ENCODE measurements around the gene MOB3B.

The MOB3B gene

GRCh38 chr9:27358007-27358406, 171.6 kb downstream of the MOB3B start:
- DNase-seq (ENCODE audit: low spot score in 2 of 2) (no peak), ATAC-seq (replicated peaks; ENCODE audit: extremely low read depth, poor library complexity, severe bottlenecking) (no peak)
- no peaks in the 10 kb centered on the region for H3K4me1 Mint-ChIP-seq
- H3K9me3 Mint-ChIP-seq = no peaks in the 10 kb centered on the region
- H3K27me3 Mint-ChIP-seq = no peaks in the 10 kb centered on the region
- H3K4me3 Mint-ChIP-seq = no peak overlapping the region
- H3K36me3 Mint-ChIP-seq (ENCODE audit: insufficient read depth) = no peaks in the 10 kb centered on the region
- no peak overlapping the region for H3K27ac Mint-ChIP-seq (ENCODE audit: low read depth)

GRCh38 chr9:27356446-27356845, 173.2 kb downstream of the MOB3B start:
- no peaks in the 10 kb centered on the region for H3K9me3 Mint-ChIP-seq
- H3K4me1 Mint-ChIP-seq = peaks cover 6% of the 10 kb centered on the region
- no peaks in the 10 kb centered on the region for H3K27me3 Mint-ChIP-seq
- ATAC-seq (replicated peaks; ENCODE audit: extremely low read depth, poor library complexity, severe bottlenecking) (no peak), DNase-seq (ENCODE audit: low spot score in 2 of 2) (no peak)
- no peaks in the 10 kb centered on the region for H3K36me3 Mint-ChIP-seq (ENCODE audit: insufficient read depth)
- H3K27ac Mint-ChIP-seq (ENCODE audit: low read depth) = no peak overlapping the region
- H3K4me3 Mint-ChIP-seq = no peak overlapping the region

GRCh38 chr9:27355166-27355565, 174.4 kb downstream of the MOB3B start:
- Mint-ChIP-seq H3K36me3 (ENCODE audit: insufficient read depth) (no peaks in the 10 kb centered on the region), H3K27me3 (no peaks in the 10 kb centered on the region), H3K4me1 (peaks cover 6% of the 10 kb centered on the region), H3K27ac (ENCODE audit: low read depth) (no peak overlapping the region), H3K9me3 (no peaks in the 10 kb centered on the region), H3K4me3 (no peak overlapping the region)
- DNase-seq (ENCODE audit: low spot score in 2 of 2) (no peak), ATAC-seq (replicated peaks; ENCODE audit: extremely low read depth, poor library complexity, severe bottlenecking) (no peak)

GRCh38 chr9:27353474-27354229, 176.0 kb downstream of the MOB3B start:
- Mint-ChIP-seq H3K9me3 (no peaks in the 10 kb centered on the region), H3K4me1 (peaks cover 6% of the 10 kb centered on the region), H3K4me3 (no peak overlapping the region), H3K36me3 (ENCODE audit: insufficient read depth) (no peaks in the 10 kb centered on the region), H3K27ac (ENCODE audit: low read depth) (no peak overlapping the region), H3K27me3 (no peaks in the 10 kb centered on the region)
- DNase-seq (ENCODE audit: low spot score in 2 of 2) (no peak), ATAC-seq (replicated peaks; ENCODE audit: extremely low read depth, poor library complexity, severe bottlenecking) (no peak)

GRCh38 chr9:27353166-27353473, 176.5 kb downstream of the MOB3B start:
- Mint-ChIP-seq H3K27ac (ENCODE audit: low read depth) (no peak overlapping the region), H3K27me3 (no peaks in the 10 kb centered on the region), H3K9me3 (no peaks in the 10 kb centered on the region), H3K36me3 (ENCODE audit: insufficient read depth) (no peaks in the 10 kb centered on the region), H3K4me1 (peaks cover 6% of the 10 kb centered on the region), H3K4me3 (no peak overlapping the region)
- DNase-seq (ENCODE audit: low spot score in 2 of 2) = no peak
- peak; percentile 40 for ATAC-seq (replicated peaks; ENCODE audit: extremely low read depth, poor library complexity, severe bottlenecking)

- DNase-seq (ENCODE audit: low spot score in 2 of 2) = no peak
- Mint-ChIP-seq H3K4me1 (peaks cover 6% of the 10 kb centered on the region), H3K36me3 (ENCODE audit: insufficient read depth) (no peaks in the 10 kb centered on the region), H3K9me3 (no peaks in the 10 kb centered on the region), H3K27ac (ENCODE audit: low read depth) (no peak overlapping the region), H3K27me3 (no peaks in the 10 kb centered on the region), H3K4me3 (no peak overlapping the region)
- ATAC-seq (replicated peaks; ENCODE audit: extremely low read depth, poor library complexity, severe bottlenecking) = no peak
These were observed 177.0 kb downstream of the MOB3B start for GRCh38 chr9:27352457-27353165.

GRCh38 chr9:27351438-27351837, 178.2 kb downstream of the MOB3B start:
- H3K4me3 Mint-ChIP-seq = no peak overlapping the region
- H3K4me1 Mint-ChIP-seq = peaks cover 6% of the 10 kb centered on the region
- no peak for ATAC-seq (replicated peaks; ENCODE audit: extremely low read depth, poor library complexity, severe bottlenecking)
- H3K36me3 Mint-ChIP-seq (ENCODE audit: insufficient read depth) = no peaks in the 10 kb centered on the region
- no peaks in the 10 kb centered on the region for H3K27me3 Mint-ChIP-seq
- no peak overlapping the region for H3K27ac Mint-ChIP-seq (ENCODE audit: low read depth)
- DNase-seq (ENCODE audit: low spot score in 2 of 2) = no peak
- no peaks in the 10 kb centered on the region for H3K9me3 Mint-ChIP-seq

GRCh38 chr9:27350382-27350976, 179.1 kb downstream of the MOB3B start:
- no peak for ATAC-seq (replicated peaks; ENCODE audit: extremely low read depth, poor library complexity, severe bottlenecking)
- no peaks in the 10 kb centered on the region for H3K36me3 Mint-ChIP-seq (ENCODE audit: insufficient read depth)
- no peak overlapping the region for H3K4me3 Mint-ChIP-seq
- no peaks in the 10 kb centered on the region for H3K27me3 Mint-ChIP-seq
- H3K27ac Mint-ChIP-seq (ENCODE audit: low read depth) = no peak overlapping the region
- H3K4me1 Mint-ChIP-seq = peaks cover 6% of the 10 kb centered on the region
- no peaks in the 10 kb centered on the region for H3K9me3 Mint-ChIP-seq
- DNase-seq (ENCODE audit: low spot score in 2 of 2) = no peak

- H3K4me1 Mint-ChIP-seq = peaks cover 6% of the 10 kb centered on the region
- no peaks in the 10 kb centered on the region for H3K27me3 Mint-ChIP-seq
- no peak for ATAC-seq (replicated peaks; ENCODE audit: extremely low read depth, poor library complexity, severe bottlenecking)
- H3K4me3 Mint-ChIP-seq = no peak overlapping the region
- no peak for DNase-seq (ENCODE audit: low spot score in 2 of 2)
- no peaks in the 10 kb centered on the region for H3K9me3 Mint-ChIP-seq
- H3K36me3 Mint-ChIP-seq (ENCODE audit: insufficient read depth) = no peaks in the 10 kb centered on the region
- H3K27ac Mint-ChIP-seq (ENCODE audit: low read depth) = no peak overlapping the region
These were observed 179.9 kb downstream of the MOB3B start for GRCh38 chr9:27349698-27350080.

GRCh38 chr9:27348785-27349697, 180.6 kb downstream of the MOB3B start:
- Mint-ChIP-seq H3K4me3 (no peak overlapping the region), H3K9me3 (no peaks in the 10 kb centered on the region), H3K4me1 (peaks cover 6% of the 10 kb centered on the region), H3K27me3 (no peaks in the 10 kb centered on the region), H3K36me3 (ENCODE audit: insufficient read depth) (no peaks in the 10 kb centered on the region), H3K27ac (ENCODE audit: low read depth) (no peak overlapping the region)
- DNase-seq (ENCODE audit: low spot score in 2 of 2) (no peak), ATAC-seq (replicated peaks; ENCODE audit: extremely low read depth, poor library complexity, severe bottlenecking) (no peak)

- H3K27me3 Mint-ChIP-seq = no peaks in the 10 kb centered on the region
- ATAC-seq (replicated peaks; ENCODE audit: extremely low read depth, poor library complexity, severe bottlenecking) = no peak
- H3K27ac Mint-ChIP-seq (ENCODE audit: low read depth) = no peak overlapping the region
- DNase-seq (ENCODE audit: low spot score in 2 of 2) = no peak
- no peak overlapping the region for H3K4me3 Mint-ChIP-seq
- H3K4me1 Mint-ChIP-seq = peaks cover 6% of the 10 kb centered on the region
- no peaks in the 10 kb centered on the region for H3K9me3 Mint-ChIP-seq
- no peaks in the 10 kb centered on the region for H3K36me3 Mint-ChIP-seq (ENCODE audit: insufficient read depth)
These were observed 181.7 kb downstream of the MOB3B start for GRCh38 chr9:27347889-27348288.

GRCh38 chr9:27344776-27345175, 184.8 kb downstream of the MOB3B start:
- H3K4me3 Mint-ChIP-seq = no peak overlapping the region
- H3K27me3 Mint-ChIP-seq = no peaks in the 10 kb centered on the region
- ATAC-seq (replicated peaks; ENCODE audit: extremely low read depth, poor library complexity, severe bottlenecking) (no peak), DNase-seq (ENCODE audit: low spot score in 2 of 2) (no peak)
- no peaks in the 10 kb centered on the region for H3K9me3 Mint-ChIP-seq
- no peak overlapping the region for H3K27ac Mint-ChIP-seq (ENCODE audit: low read depth)
- H3K4me1 Mint-ChIP-seq = no peaks in the 10 kb centered on the region
- no peaks in the 10 kb centered on the region for H3K36me3 Mint-ChIP-seq (ENCODE audit: insufficient read depth)

All from central memory CD8-positive, alpha-beta T cell (primary cell).